Endothelial cell (in vitro differentiated cells): ENCODE measurements around the gene TPPP. TPM values are rescaled to one million over a fixed set of nuclear protein-coding genes. Genes with fewer than 3 reads are reported as not detected.
A peak's percentile ranks its signal among the peaks of the same experiment; 100 is the strongest.
"Not testable (repeated sequence)": the region's sequence is repeated elsewhere in the genome, so short reads cannot be mapped to it uniquely, and the experiment has no call there.

Experiments used
- DNase-seq: peaks from one replicate; pipeline ENCODE4 v3.0.0; 2021; ENCODE audit warnings: low spot score
- H3K27ac Mint-ChIP-seq: one replicate; pipeline ENCODE4 v1.8.0; 2021; ENCODE audit warnings: mixed read lengths, inconsistent platforms; ENCODE audit not compliant: unreplicated experiment
- H3K27me3 Mint-ChIP-seq: one replicate; pipeline ENCODE4 v1.8.0; 2021; ENCODE audit warnings: mild to moderate bottlenecking, moderate library complexity, mixed read lengths, inconsistent platforms; ENCODE audit not compliant: unreplicated experiment
- H3K36me3 Mint-ChIP-seq: one replicate; pipeline ENCODE4 v1.8.0; 2021; ENCODE audit warnings: mild to moderate bottlenecking, low read depth, mixed read lengths, inconsistent platforms; ENCODE audit not compliant: unreplicated experiment
- H3K4me1 Mint-ChIP-seq: one replicate; pipeline ENCODE4 v1.8.0; 2021; ENCODE audit warnings: mild to moderate bottlenecking, mixed read lengths, inconsistent platforms; ENCODE audit not compliant: unreplicated experiment
- H3K4me3 Mint-ChIP-seq: one replicate; pipeline ENCODE4 v1.8.0; 2021; ENCODE audit warnings: mild to moderate bottlenecking, mixed read lengths, inconsistent platforms; ENCODE audit not compliant: unreplicated experiment
- H3K9me3 Mint-ChIP-seq: one replicate; pipeline ENCODE4 v1.8.0; 2021; ENCODE audit warnings: mixed read lengths, inconsistent platforms; ENCODE audit not compliant: unreplicated experiment
- total RNA-seq: library from RNA; stranded (reverse); fragmentation: NEBNext Ultra II Directional; extraction: Animal tissue kit (Norgen Biotek cat#: 25700); gene quantifications from one replicate; pipeline ENCODE4 v1.2.1, GENCODE V29; 2021; ENCODE audit not compliant: unreplicated experiment
- TF ChIP-seq, protein P1 (sequence below): fragments of 200-600 bp; sonication (generic); IDR thresholded peaks from one replicate; pipeline ENCODE4 v1.5.0; 2021; ENCODE audit warnings: antibody characterized with exemption; ENCODE audit not compliant: unreplicated experiment

Gene TPPP
- total RNA-seq, 1 donor from 2014 or later: 0.05 TPM

DNA sequence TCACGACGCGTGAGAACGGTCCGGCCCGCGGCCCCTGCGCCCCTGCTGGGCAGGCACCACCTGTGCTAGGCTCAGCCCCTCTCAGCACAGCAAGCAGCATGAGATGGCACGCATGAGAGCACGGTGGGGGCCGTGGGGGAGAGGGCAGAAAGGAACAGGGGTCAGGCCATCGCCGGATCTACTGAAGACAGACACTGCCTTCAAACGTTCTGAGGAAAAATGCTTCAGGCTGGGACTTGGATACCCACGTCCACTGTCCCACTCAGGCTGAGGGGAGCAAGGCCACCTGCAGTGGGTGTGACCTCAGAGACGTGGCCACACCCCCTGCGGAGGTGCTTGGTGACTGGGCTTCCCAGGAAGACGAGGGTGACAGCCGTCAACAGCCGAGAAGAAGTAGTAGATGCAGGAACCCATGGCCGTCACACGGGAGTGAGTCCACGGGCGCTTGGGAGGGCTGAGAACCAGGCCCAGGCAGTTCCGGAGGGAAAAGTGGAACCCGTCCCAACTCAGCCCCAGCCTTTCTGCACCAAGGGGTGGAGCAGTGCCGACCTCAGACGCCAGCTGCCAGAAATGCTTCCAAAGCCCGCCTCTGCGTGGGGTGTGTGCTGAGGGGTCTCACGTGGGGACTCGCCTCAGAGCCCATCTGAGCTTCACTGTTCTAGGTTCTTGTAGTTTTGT is 12.9 kb downstream of the TPPP start:
- H3K9me3 Mint-ChIP-seq, DNase-seq, H3K27ac Mint-ChIP-seq, H3K4me1 Mint-ChIP-seq, H3K36me3 Mint-ChIP-seq, H3K4me3 Mint-ChIP-seq: not testable (repeated sequence)
- H3K27me3 Mint-ChIP-seq: peaks cover 24% of the 10 kb centered on the region

DNA sequence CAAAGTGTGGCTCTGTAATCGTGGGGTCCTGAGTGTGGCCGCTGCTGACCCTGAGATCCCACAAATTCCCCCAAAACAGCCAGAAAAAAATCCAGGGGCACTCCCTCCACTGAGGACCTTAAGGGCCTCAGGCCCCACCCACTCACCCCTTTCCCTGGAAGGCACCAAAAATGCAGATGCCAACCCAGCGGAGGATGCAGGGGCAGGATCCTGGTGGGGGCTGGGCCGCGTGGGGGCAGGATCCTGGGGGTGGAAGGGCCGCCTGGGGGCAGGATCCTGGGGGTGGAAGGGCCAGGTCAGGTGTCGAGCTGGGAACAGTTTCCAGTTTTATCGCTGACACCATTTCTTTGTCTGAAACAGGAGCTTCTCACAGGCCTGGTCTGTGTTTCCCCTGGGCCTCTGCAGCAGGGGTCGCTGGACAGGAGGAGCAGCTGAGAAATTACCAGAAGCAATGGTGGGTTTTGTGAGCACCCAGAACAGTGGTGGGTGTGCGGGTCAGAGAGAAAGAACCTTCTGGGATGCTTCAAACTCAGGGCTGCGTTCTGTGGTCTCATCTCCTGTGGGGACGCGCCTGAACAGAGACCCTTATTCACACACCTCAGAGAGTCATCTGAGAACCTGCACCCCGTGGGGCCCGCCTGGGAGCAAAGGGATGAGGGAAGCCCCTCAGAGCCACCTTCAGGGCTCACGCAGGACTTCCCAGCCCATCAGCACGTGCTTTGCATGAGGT is 13.8 kb downstream of the TPPP start:
- not testable (repeated sequence) for H3K36me3 Mint-ChIP-seq, H3K27ac Mint-ChIP-seq, H3K4me1 Mint-ChIP-seq, DNase-seq, H3K9me3 Mint-ChIP-seq, H3K4me3 Mint-ChIP-seq
- H3K27me3 Mint-ChIP-seq: peaks cover 22% of the 10 kb centered on the region

DNA sequence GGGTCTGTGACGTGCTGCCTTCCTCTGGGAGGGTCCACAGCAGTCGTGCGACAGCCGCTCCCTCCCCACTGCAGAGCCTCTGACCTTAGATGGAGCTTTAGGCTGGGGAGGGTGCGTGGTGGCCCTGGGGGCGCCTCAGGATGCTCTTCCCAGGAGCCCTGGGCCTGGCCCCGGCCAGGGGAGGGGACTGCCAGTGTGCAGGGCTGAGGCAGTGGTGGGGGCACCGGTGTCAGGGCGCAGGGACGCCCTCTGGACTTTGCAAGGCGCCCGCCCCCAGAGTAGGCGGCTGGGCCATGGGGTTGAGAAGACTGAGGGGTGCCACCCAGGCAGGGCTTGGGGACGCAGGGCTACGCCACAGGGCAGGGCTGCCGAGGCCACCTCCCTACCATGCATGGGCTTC is 14.6 kb downstream of the TPPP start:
- DNase-seq, H3K4me1 Mint-ChIP-seq, H3K4me3 Mint-ChIP-seq, H3K27ac Mint-ChIP-seq, H3K9me3 Mint-ChIP-seq, H3K36me3 Mint-ChIP-seq: not testable (repeated sequence)
- H3K27me3 Mint-ChIP-seq: peaks cover 20% of the 10 kb centered on the region

DNA sequence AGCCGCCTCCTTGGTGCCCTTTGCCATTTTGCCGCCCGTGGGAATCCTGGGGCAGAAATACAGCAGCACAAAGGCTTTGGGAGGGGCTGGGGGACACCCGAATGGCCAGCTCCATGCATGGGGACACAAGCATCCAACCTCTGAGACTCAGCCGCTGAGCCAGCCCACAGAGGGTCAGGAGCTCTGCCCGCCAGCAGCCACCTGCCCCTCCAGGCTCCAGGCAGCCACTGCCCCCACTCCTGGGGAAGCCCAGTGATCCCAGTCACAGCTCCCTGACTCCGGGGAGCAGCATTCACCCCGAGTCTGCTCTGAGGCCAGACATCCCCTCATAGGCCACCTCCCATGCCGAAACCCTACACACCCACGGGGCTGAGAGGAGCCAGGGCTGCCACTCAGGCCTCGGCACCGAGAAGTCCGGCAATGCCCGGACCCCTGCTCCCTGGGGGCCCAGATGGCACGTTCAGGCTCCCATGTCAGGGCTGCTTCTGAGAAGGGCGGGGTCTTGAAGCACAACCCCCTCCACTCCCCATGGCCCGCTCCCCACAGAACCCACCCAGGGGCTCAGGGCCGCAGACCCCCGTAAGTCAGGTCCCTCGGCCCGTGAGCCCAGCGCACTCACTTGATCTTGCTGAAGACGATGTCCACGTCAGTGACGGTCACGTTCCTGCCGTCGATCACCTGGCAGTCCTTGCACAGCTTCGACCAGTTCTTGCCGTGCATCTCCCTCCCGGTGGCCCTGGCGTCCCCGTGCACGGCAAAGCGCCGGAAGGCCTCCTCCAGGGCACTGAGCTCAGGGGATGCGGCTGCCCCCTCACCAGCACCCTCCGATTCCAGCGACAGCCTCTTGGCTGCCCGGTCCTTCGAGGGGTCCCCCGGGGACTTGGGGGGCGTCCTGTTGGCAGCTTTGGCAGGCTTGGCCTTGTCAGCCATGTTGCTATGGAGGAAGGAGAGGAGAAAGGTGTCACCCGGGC is 15.7 kb downstream of the TPPP start:
- H3K4me1 Mint-ChIP-seq: no peaks in the 10 kb centered on the region
- H3K27ac Mint-ChIP-seq: no peak overlapping the region
- H3K9me3 Mint-ChIP-seq: no peaks in the 10 kb centered on the region
- H3K4me3 Mint-ChIP-seq: no peak overlapping the region
- TF ChIP-seq, protein P1, sequence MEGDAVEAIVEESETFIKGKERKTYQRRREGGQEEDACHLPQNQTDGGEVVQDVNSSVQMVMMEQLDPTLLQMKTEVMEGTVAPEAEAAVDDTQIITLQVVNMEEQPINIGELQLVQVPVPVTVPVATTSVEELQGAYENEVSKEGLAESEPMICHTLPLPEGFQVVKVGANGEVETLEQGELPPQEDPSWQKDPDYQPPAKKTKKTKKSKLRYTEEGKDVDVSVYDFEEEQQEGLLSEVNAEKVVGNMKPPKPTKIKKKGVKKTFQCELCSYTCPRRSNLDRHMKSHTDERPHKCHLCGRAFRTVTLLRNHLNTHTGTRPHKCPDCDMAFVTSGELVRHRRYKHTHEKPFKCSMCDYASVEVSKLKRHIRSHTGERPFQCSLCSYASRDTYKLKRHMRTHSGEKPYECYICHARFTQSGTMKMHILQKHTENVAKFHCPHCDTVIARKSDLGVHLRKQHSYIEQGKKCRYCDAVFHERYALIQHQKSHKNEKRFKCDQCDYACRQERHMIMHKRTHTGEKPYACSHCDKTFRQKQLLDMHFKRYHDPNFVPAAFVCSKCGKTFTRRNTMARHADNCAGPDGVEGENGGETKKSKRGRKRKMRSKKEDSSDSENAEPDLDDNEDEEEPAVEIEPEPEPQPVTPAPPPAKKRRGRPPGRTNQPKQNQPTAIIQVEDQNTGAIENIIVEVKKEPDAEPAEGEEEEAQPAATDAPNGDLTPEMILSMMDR: no peak
- peaks cover 27% of the 10 kb centered on the region for H3K27me3 Mint-ChIP-seq
- DNase-seq: no peak
- H3K36me3 Mint-ChIP-seq: peaks cover 3% of the 10 kb centered on the region

DNA sequence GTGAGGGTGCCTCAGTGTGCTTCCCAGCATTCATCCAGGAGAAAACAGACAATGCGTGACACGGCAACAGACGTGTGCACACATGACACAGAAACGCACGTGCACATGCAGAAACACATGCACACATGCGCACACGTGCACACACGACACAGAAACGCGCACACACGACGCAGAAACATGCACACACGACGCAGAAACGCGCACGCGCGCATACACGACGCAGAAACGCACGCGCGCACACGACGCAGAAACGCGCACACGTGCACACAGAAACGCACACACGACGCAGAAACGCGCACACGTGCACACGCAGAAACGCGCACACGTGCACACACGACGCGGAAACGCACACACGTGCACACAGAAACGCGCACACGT is 16.5 kb downstream of the TPPP start:
- Mint-ChIP-seq H3K9me3 (no peaks in the 10 kb centered on the region), H3K4me1 (no peaks in the 10 kb centered on the region), H3K4me3 (peak overlapping the region; percentile 65), H3K27me3 (peaks cover 30% of the 10 kb centered on the region), H3K27ac (no peak overlapping the region), H3K36me3 (peaks cover 3% of the 10 kb centered on the region)
- no peak for DNase-seq
- TF ChIP-seq, protein P1: no peak

DNA sequence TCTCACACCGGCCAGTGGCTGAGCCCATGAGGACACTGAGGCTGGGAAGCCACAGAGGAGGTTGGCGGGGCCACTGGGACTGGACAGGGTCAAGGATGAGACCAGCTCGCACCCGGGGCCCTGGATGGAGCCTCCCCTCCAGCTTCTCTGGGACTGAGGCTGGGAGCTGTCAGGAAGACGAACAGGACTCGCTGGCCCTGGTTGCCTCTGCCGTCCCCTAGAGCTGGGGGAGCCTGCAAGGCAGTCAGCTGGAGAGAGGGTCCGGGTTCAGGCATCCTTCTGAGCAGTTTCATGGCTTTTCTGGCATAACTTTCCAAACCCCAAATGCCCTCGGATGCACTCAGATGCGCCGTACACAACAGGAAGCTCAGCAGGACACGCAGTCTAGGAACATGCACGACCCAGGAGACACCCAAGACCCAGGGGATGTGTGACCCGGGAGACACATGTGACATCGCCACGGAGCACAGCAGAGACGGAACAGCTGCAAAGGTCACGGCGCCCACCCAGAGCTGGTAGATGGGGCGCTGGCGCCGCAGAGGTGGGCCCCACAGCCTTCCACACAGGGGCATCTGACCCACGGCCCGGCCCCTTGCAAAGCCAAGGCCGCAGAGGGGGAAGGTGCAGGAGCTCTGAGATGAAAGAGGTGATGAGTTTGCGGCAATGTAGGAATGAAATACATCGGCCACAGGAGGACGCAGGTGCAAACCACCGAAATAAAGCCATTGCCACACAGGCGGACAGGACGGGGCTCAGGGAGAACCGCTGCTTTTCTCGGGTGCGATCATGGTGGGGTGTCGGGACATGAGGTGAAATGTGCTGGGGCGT is 17.1 kb downstream of the TPPP start:
- TF ChIP-seq, protein P1: no peak
- no peak overlapping the region for H3K27ac Mint-ChIP-seq
- no peaks in the 10 kb centered on the region for H3K4me1 Mint-ChIP-seq
- no peak for DNase-seq
- H3K36me3 Mint-ChIP-seq: peaks cover 3% of the 10 kb centered on the region
- H3K27me3 Mint-ChIP-seq: peaks cover 30% of the 10 kb centered on the region
- H3K9me3 Mint-ChIP-seq: no peaks in the 10 kb centered on the region
- H3K4me3 Mint-ChIP-seq: peak overlapping the region; percentile 65
